Pons (tissue), 1 donor: ENCODE data around the gene DPEP2NB.
"Not testable (repeated sequence)": the region's sequence is repeated elsewhere in the genome, so short reads cannot be mapped to it uniquely, and the experiment has no call there.

Source experiments
- DNase-seq: peaks from one replicate; pipeline ENCODE4 v3.0.0-alpha.2; 2016; ENCODE audit warnings: low spot score

The DPEP2NB gene

GRCh38 chr16:68015681-68016080, at the start of gene DPEP2NB:
DPEP2NB (minus strand) TSS chr16:68015911; CDS start chr16:68015770, 141 bp downstream.
- no peak for DNase-seq

GRCh38 chr16:68064791-68065365, 49.2 kb upstream of the DPEP2NB start:
- DNase-seq: peak; percentile 66

- no peak for DNase-seq
Observed at GRCh38 chr16:68062910-68063393, 47.2 kb upstream of the DPEP2NB start.

GRCh38 chr16:68061396-68061795, 45.7 kb upstream of the DPEP2NB start:
- no peak for DNase-seq

GRCh38 chr16:68059804-68060203, 44.1 kb upstream of the DPEP2NB start:
- DNase-seq: no peak

- DNase-seq: no peak
Observed at GRCh38 chr16:68055395-68055794, 39.7 kb upstream of the DPEP2NB start.

GRCh38 chr16:68049449-68049848, 33.7 kb upstream of the DPEP2NB start:
- no peak for DNase-seq

GRCh38 chr16:68047987-68048386, 32.3 kb upstream of the DPEP2NB start:
- no peak for DNase-seq

GRCh38 chr16:68046106-68046505, 30.4 kb upstream of the DPEP2NB start:
- DNase-seq: no peak

- DNase-seq: no peak
Observed at GRCh38 chr16:68041783-68042182, 26.1 kb upstream of the DPEP2NB start.

- DNase-seq: peak; percentile 61
Observed at GRCh38 chr16:68040506-68041288, 25.0 kb upstream of the DPEP2NB start.

GRCh38 chr16:68037841-68038597, 22.3 kb upstream of the DPEP2NB start:
- DNase-seq: no peak

GRCh38 chr16:68035227-68035626, 19.5 kb upstream of the DPEP2NB start:
- DNase-seq: no peak

- no peak for DNase-seq
Observed at GRCh38 chr16:68033101-68033500, 17.4 kb upstream of the DPEP2NB start.

- DNase-seq: no peak
Observed at GRCh38 chr16:68031951-68032350, 16.2 kb upstream of the DPEP2NB start.

- DNase-seq: not testable (repeated sequence)
Observed at GRCh38 chr16:68030108-68030507, 14.4 kb upstream of the DPEP2NB start.

- DNase-seq: no peak
Observed at GRCh38 chr16:68028996-68029395, 13.3 kb upstream of the DPEP2NB start.

- DNase-seq: peak; percentile 86
Observed at GRCh38 chr16:68022728-68023537, 7.2 kb upstream of the DPEP2NB start, which contains the start of the genes DDX28 and DUS2. DDX28 (minus strand) TSS chr16:68023232; CDS start chr16:68023202, 30 bp downstream. DUS2 (plus strand) TSS chr16:68023284; CDS start chr16:68038024, 14,740 bp downstream.

GRCh38 chr16:68022278-68022727, 6.6 kb upstream of the DPEP2NB start:
- DNase-seq: no peak

GRCh38 chr16:68021490-68021889, 5.8 kb upstream of the DPEP2NB start:
- DNase-seq: no peak

- no peak for DNase-seq
Observed at GRCh38 chr16:68019167-68019680, 3.5 kb upstream of the DPEP2NB start.
